Measurements from ENCODE around the gene PDGFRA. TPM values are rescaled to one million over a fixed set of nuclear protein-coding genes. Genes with fewer than 3 reads are reported as not detected.

Gene PDGFRA
- total RNA-seq, 1 experiment from 2014 or later, result 6.8 TPM

- Mint-ChIP-seq H3K4me3 (no peak overlapping the region), H3K36me3 (ENCODE audit: insufficient read depth in 1 of 3, low read depth in 3 of 3) (peaks cover 0 to 4% (median 0%) of the 10 kb centered on the region in 3 experiments; a peak in 1 of 7 replicates), H3K27me3 (ENCODE audit: low read depth) (peaks cover 19% of the 10 kb centered on the region), H3K27ac (no peak overlapping the region), H3K4me1 (peaks cover 17 to 22% of the 10 kb centered on the region in 2 experiments), H3K9me3 (no peaks in the 10 kb centered on the region)
- Histone ChIP-seq H3K4ac (ENCODE audit: low read depth, low read length) (no peak overlapping the region), H3K56ac (ENCODE audit: insufficient read length, low read depth, low read length) (no peak overlapping the region), H3K4me1 (ENCODE audit: insufficient read depth, low read length) (0 out of 2 replicates have a peak, but pooled peaks cover 2% of the 10 kb centered on the region), H3K4me2 (ENCODE audit: insufficient read depth, insufficient read length, low read length) (no peak overlapping the region), H2BK120ac (ENCODE audit: low read depth, low read length, poor library complexity, severe bottlenecking) (no peak overlapping the region), H4K20me1 (ENCODE audit: control insufficient read depth, insufficient read depth, insufficient read length) (no peaks in the 10 kb centered on the region), H4K5ac (ENCODE audit: insufficient read length, low read depth, low read length) (no peak overlapping the region), H4K91ac (ENCODE audit: insufficient read length, low read depth, low read length) (no peak overlapping the region), H3K79me1 (ENCODE audit: insufficient read depth, low read depth, low read length, poor library complexity, severe bottlenecking) (no peaks in the 10 kb centered on the region), H3K9me3 (ENCODE audit: control insufficient read depth, low read depth, low read length) (no peaks in the 10 kb centered on the region), H3K9ac (ENCODE audit: extremely low read depth, insufficient read length, low read length) (no peak overlapping the region), H2BK12ac (ENCODE audit: insufficient read length, low read depth, low read length) (no peak overlapping the region), H2BK20ac (ENCODE audit: low read depth, low read length, poor library complexity, severe bottlenecking) (no peak overlapping the region), H2BK5ac (ENCODE audit: insufficient read length, low read length) (no peak overlapping the region), H2AFZ (ENCODE audit: low read length) (no peak overlapping the region), H2AK5ac (ENCODE audit: insufficient read length, low read length) (no peak overlapping the region), H3K23ac (ENCODE audit: insufficient read length, low read depth, low read length) (no peak overlapping the region), H3K23me2 (ENCODE audit: insufficient read length, low read depth, low read length, poor library complexity, severe bottlenecking) (no peaks in the 10 kb centered on the region), H3T11ph (ENCODE audit: low read length) (no peak overlapping the region), H3K79me2 (ENCODE audit: insufficient read depth, low read length) (no peaks in the 10 kb centered on the region), H2BK15ac (ENCODE audit: low read depth, low read length) (no peak overlapping the region), H3K18ac (ENCODE audit: insufficient read length, low read depth, low read length) (no peak overlapping the region), H3K27ac (ENCODE audit: insufficient read length, low read depth, low read length) (no peak overlapping the region), H3K27me3 (ENCODE audit: insufficient read depth, low read length) (no peaks in the 10 kb centered on the region), H4K8ac (replicated peaks; ENCODE audit: insufficient read length, low read depth, low read length) (no peak overlapping the region), H3K14ac (ENCODE audit: insufficient read depth, low read length) (no peak overlapping the region)
- no CpG with 5 or more reads among the region's 3 CpGs for WGBS (ENCODE audit: extremely low coverage, insufficient read length, low lambda C conversion rate)
- DNase-seq, result no peak
- no peak for TF ChIP-seq CTCF (conservative IDR thresholded peaks at IDR 0.05)
Observed at GRCh38 chr4:54272051-54272450, 43.0 kb downstream of the PDGFRA start.
